ENCODE measurements around the gene GPR87.
A peak's percentile ranks its signal among the peaks of the same experiment; 100 is the strongest.

GPR87 gene

GRCh38 chr3:151296226-151296625, 20.4 kb downstream of the GPR87 start:
- in situ Hi-C loops (cut with HindIII; ENCODE audit: low sequenced_read_pairs), result no loop called here
- no peak for DNase-seq (ENCODE audit: low read depth, low spot score)
- TF ChIP-seq, protein P1, sequence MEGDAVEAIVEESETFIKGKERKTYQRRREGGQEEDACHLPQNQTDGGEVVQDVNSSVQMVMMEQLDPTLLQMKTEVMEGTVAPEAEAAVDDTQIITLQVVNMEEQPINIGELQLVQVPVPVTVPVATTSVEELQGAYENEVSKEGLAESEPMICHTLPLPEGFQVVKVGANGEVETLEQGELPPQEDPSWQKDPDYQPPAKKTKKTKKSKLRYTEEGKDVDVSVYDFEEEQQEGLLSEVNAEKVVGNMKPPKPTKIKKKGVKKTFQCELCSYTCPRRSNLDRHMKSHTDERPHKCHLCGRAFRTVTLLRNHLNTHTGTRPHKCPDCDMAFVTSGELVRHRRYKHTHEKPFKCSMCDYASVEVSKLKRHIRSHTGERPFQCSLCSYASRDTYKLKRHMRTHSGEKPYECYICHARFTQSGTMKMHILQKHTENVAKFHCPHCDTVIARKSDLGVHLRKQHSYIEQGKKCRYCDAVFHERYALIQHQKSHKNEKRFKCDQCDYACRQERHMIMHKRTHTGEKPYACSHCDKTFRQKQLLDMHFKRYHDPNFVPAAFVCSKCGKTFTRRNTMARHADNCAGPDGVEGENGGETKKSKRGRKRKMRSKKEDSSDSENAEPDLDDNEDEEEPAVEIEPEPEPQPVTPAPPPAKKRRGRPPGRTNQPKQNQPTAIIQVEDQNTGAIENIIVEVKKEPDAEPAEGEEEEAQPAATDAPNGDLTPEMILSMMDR (IDR thresholded peaks at IDR 0.05; ENCODE audit: low read depth, low read length), result no peak
- H3K4me3 ChIP-seq (ENCODE audit: low read depth, low read length), result no peak overlapping the region

DNA sequence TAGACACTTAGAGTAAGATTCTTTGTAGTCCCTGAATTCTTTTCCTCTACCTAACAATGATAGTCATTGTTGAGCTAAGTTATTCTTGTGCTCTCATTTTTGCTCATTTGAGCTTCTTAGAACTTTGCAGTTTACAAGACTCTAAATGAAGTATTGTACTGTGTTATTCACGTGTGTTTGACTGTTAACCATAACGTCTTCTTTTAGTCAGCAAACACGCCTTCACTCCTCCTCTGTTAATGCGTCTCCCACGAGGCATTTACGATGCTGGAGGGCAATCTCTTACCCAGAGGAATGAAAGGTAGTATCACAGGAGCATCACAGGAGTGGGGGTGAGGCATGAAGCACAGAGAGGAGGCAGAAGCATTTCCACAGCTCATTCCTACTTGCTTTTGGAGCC, 23.5 kb downstream of the GPR87 start:
- in situ Hi-C loops (cut with HindIII; ENCODE audit: low sequenced_read_pairs), result no loop called here
- TF ChIP-seq, protein P1 (IDR thresholded peaks at IDR 0.05; ENCODE audit: low read depth, low read length), result no peak
- no peak for DNase-seq (ENCODE audit: low read depth, low spot score)
- H3K4me3 ChIP-seq (ENCODE audit: low read depth, low read length), result no peak overlapping the region

- DNase-seq (ENCODE audit: low read depth, low spot score), result peak; percentile 64
Observed at GRCh38 chr3:151290673-151291072, 25.9 kb downstream of the GPR87 start.

DNA sequence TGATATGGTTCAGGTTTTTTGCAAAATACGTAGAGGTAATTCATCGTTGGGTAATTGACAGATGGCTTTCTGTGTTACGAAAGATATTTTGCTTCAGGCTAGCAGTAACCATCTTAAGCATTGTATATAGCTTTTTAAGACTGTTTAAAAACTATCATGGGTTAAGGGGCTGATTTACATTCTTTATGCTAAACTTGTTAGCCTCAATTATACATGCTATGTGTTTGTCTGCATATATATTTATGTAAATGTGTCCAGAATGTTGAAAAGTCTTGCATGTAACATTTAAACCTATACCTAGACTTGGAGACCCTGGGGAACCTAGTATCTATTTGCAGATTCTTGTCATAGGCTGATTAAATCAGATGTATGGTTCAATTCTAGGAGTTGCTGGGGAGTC, 27.2 kb downstream of the GPR87 start:
- TF ChIP-seq, protein P1 (IDR thresholded peaks at IDR 0.05; ENCODE audit: low read depth, low read length), result no peak
- H3K4me3 ChIP-seq (ENCODE audit: low read depth, low read length), result no peak overlapping the region
- DNase-seq (ENCODE audit: low read depth, low spot score), result no peak
- in situ Hi-C loops (cut with HindIII; ENCODE audit: low sequenced_read_pairs), result no loop called here

More at GRCh38 chr3:151290673-151291072, 25.9 kb downstream of the GPR87 start:
- in situ Hi-C loops (cut with HindIII; ENCODE audit: low sequenced_read_pairs), result no loop called here
- TF ChIP-seq, protein P1 (IDR thresholded peaks at IDR 0.05; ENCODE audit: low read depth, low read length), result peak; percentile 43
- no peak overlapping the region for H3K4me3 ChIP-seq (ENCODE audit: low read depth, low read length)

DNA sequence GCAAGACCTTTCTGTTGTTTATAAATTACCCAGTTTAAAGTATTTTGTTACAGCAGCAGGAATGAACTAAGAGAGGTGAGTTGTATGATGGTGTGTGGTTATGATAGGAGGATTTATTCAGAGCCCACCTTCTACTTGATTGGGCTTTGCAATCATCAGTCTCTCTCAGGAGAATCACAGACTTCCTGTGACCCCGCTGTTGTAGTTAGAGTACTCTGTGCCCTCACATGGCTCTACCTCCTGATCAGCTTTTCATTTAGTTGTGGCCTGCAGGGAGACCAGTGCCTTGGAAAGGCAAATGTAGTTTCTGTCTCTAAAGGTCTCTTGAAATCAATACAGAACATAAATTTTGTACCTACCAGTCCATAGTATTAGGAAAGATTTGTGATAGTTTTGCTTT, 30.7 kb downstream of the GPR87 start:
- TF ChIP-seq, protein P1 (IDR thresholded peaks at IDR 0.05; ENCODE audit: low read depth, low read length), result no peak
- in situ Hi-C loops (cut with HindIII; ENCODE audit: low sequenced_read_pairs), result no loop called here

DNA sequence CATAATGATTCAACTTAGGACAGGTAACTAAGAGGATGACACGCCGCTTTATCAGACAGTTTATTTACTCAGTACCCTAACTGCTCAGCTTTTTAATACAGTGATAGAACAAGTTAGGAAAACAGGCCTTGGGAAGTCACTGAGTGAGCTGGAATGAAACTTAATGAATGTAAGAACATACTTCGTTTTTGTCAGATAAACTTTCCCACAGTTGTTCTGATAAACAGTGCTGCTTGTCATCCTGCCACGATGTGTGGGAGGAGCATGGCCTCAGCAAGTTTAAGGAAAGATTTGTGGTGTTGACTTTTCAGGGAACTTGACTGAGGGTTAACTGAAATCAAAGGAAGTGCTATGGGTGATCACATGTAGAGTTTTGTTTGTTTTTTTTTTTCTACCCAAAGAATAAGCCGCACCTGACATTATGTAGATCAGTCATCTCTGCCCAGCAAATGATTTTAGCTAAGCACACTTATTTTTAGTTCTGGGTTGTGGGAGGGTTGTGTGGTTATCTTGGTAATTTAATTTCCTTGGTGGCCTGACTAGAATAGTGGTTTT, 32.6 kb downstream of the GPR87 start:
- H3K4me3 ChIP-seq (ENCODE audit: low read depth, low read length), result no peak overlapping the region
- in situ Hi-C loops (cut with HindIII; ENCODE audit: low sequenced_read_pairs), result no loop called here
- TF ChIP-seq, protein P1 (IDR thresholded peaks at IDR 0.05; ENCODE audit: low read depth, low read length), result no peak
- peak; percentile 47 for DNase-seq (ENCODE audit: low read depth, low spot score)

More for the DNA sequence above, 30.7 kb downstream of the GPR87 start:
- no peak overlapping the region for H3K4me3 ChIP-seq (ENCODE audit: low read depth, low read length)
- no peak for DNase-seq (ENCODE audit: low read depth, low spot score)
